AG20443 (cell line): ENCODE measurements around the gene ALK.

Experiments used
- DNase-seq: peaks from one replicate; pipeline ENCODE4 v3.0.0; 2012; ENCODE audit warnings: low spot score, mixed read lengths

ALK gene

DNA sequence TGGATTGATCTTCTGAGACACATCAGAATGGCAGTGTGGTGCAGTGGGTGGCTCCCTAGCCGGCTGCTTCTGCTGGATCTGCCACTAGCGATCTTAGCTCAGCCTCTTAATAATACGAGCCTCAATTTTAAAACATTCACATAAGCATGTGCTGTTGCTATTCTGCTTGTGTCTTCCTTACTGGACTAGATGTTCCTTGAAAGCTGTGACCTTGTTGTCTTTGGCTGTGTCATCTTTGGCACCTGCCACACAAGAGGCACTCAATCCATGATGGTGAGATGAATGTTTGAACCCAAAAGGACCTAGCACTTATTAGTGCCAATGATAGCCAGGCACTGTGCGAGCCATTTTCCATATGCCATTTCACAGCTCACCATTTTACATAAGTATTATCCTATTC lies 393.0 kb downstream of the ALK start:
- no peak for DNase-seq

DNA sequence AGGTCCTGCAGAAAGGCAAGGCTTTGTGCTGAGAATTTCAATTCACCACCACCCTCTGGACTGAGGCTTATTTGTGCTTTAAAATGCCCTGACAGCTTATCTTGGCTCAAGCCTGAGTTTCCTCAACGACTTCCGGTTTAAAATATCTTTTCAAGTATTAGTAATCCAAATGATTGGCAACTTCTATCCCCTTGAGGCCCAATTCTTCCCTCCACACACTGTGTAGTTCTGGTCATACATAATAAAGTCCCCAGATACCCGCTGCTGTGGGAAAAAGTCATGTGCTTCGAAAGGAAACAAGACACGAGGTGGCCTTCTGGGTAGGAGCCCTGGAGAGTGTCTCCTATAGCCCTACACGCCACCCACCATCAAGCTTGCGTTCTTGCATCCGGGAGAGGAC lies 393.4 kb downstream of the ALK start:
- DNase-seq, result no peak

GRCh38 chr2:29526587-29527586 lies 394.5 kb downstream of the ALK start:
- no peak for DNase-seq

DNA sequence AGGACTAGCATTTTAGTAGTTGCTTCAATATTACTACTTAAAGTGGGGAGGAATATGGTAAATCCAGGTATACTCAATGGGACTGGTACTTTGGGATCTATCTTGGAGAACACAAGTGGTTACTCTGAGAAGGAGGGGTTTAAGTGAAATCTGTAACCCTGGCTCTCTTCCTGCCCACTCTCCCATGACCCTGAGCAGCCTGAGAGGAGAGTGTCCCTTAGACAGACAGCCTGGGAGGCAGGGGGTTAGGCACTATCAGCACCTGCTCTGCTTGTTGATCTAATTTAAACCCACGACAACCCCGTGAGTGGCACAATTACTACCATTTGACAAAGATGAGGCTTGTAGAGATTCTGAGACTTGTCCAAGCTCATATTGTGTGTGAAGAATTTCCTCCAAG lies 395.5 kb downstream of the ALK start:
- no peak for DNase-seq

- no peak for DNase-seq
Observed at GRCh38 chr2:29524652-29525051, 396.7 kb downstream of the ALK start.

- DNase-seq, result peak; percentile 17
Observed at GRCh38 chr2:29522951-29523669, 398.3 kb downstream of the ALK start.

DNA sequence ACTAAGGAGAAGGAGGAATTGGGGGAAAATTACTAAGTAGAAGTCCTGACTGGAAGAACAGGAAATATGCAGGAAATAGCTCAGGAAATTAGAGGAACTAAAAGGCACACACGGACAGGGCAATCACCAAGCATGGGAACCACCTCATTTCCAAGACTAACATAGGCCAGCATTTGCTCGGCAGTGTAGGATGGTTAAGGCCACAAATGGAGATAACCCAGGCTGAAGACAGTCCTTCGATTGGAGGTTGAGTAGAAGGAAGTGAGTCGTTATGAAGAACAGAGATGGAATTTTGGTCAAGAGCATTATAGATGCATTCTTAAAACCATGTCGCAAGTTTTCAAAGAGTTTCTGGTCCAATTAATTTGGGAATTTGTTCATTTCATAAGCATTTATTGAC lies 401.4 kb downstream of the ALK start:
- peak; percentile 42 for DNase-seq

GRCh38 chr2:29519338-29519925 lies 402.0 kb downstream of the ALK start:
- peak; percentile 74 for DNase-seq

GRCh38 chr2:29518646-29519337 lies 402.6 kb downstream of the ALK start:
- no peak for DNase-seq

DNA sequence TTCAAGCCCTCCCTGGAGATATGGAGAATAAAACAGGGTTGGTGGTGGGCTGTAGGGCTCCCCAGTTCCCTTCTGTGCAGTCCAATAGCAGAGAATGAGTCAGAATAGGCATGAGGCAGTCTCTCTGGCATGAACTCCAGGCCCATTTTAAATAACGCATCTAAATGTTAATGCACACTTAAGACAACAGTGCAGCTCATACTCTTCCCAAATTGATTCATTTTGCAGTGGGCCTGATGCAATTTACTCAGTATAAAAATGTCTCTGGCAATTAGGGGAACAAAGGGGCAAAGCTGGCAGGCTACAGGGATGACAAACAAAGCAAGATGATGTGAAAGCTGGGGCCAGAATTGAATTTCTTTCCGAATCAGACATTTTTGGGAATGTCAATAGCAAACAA lies 403.4 kb downstream of the ALK start:
- DNase-seq, result no peak

DNA sequence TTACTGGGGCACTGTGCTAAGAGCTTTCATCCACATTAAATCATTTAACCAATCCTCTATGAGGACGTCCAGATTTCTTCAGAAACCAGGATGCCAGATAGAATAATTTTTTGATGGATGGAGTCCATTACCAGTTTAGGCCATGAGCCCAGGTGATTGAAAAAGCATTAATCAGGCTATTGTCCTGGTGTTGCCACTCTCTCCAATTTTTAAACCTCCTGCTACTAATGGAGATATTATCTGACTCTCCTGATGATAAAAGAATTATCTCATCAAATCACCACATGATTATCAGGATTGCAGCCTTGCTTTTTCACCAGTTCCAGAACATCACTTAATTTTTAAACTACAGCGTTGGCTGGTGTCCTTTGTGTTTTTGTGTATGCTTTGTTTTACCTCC lies 404.0 kb downstream of the ALK start:
- DNase-seq, result no peak

- DNase-seq, result no peak
Observed at GRCh38 chr2:29516767-29517166, 404.6 kb downstream of the ALK start.

- DNase-seq, result no peak
Observed at GRCh38 chr2:29509878-29510277, 411.5 kb downstream of the ALK start.

DNA sequence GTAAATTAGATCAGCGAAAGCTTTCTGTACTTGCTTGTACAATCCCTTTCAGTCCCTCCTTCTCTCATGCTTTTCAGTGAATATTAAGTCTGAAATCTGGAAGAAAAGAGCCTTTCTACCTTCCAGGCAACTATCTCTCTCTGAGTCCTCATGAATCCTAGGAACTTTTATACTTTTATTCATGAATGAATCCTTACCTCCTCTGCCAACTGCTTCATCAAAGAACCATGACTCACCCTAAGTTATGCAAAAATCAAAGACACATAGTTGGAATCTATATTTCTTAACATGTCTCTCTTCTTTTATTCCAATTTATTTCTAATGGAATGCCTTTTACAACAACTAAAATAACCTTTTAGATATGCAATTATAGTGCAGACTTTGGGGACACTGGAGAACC lies 412.0 kb downstream of the ALK start:
- no peak for DNase-seq

DNA sequence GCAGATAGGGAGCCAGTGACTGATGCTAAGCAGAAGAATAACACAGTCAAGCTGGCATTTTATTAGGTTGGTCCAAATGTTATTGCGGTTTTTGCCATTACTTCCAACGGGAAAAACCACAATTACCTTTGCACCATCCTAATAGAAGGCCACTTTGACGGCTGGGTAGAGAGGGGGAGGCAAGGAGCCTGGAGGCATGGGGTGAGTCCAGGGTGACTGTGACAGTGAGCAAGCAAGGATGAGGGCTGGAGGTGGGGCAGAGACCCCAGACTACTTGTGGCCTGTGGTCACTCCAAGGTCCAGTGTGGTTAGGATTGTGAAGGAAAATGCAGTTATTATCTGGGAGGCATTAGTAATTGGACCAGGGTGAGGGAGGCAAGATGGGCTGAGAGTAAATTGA lies 416.6 kb downstream of the ALK start:
- no peak for DNase-seq

DNA sequence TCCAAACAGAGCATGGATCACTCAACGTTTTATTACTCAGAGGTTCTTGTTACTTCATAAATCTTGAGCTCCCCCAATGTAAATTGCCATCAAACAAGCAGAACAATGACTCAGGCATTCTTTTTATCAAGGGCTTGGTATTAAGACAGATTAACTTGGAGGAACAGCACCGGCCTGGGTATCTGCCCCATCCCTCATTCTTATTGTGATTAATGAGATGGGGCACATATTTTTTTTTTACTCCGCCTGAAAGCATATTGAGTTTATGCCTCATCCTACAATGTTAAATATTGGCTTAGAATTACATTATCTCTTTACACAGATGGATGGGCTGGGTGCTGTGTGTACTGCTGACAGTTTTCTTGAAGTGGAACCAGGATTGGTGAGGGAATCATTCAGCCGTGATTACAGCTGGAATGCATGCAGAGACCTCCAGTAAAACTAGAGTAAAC lies 418.9 kb downstream of the ALK start:
- no peak for DNase-seq

DNA sequence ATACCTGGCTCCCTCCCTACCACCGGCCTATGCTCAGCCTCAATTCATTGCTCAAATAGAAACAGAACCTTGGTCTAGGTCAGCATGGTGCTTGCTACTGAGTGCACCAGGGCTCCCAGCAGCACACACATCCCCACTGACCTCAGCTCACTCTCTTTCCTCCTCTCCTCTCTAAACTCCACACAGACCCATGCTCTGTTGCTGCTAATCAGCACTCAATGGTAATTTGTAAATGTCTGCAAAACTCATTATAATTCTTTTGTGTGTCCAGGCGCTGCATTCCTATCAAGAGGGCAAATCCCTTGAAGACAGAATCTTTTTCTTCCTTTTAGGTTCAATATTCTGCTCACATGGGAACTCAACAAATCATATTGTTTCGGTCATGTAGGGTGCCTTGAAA lies 424.0 kb downstream of the ALK start:
- DNase-seq, result no peak

DNA sequence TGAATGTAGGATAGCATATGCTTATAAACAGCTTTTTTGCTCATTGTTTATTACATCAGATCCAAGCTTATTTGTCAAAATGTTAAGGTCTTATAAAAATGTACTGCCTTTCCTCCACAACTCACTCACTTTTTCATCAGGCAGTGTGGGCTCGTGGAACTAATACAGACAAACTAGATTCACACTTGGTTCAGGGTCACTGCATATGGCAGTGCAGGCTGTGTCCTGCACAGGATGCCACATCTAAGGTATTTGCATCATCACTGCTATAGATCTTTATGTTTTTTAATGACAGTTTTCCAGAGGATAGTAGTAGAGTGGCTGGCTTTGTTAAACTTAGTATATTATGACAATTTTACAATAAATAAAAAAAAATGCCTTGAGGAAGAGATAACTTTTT lies 425.2 kb downstream of the ALK start:
- DNase-seq, result no peak

DNA sequence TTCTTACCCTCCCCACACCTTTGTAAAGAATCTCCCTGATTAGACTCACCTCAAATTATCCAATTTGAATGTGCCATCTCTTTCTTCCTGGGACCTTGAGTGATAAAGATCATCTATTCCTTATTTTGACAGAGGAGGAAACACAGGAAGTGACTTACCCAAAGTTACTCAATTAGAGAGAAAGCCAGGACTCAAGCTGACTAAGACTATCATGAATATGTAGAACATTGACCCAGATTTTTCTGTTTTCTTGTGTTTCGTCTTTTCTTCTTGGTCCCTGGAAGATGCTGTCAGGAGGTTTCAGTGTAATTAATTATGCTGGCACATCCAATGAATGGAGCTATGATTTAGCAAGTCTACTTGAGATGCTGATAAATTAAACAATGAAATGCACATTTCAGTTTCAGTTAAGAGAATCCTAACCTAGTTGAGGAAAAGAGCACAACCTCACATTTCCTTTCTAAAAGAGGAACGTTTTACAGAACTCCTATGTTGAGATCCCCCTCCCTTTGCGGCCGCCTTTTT lies 425.8 kb downstream of the ALK start:
- no peak for DNase-seq

DNA sequence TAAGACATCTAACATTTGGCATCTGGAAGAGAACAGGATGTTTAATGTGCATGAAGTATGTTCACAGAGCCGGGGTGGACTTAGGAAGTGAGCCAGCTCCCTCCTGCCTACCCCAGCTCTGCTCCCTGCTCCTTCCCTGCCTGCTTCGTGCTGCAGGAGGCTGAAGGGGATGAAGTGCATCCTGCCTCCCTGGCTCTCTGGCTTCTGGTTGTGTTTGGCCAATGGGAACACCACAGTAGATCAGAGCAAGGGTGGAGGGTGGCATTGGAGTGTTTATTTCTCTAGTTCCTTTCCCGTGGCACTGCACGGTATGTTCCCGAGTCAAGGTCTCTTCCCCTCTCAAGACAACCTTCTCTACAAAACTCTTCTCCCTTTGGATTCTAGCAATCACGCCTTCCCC lies 426.3 kb downstream of the ALK start:
- no peak for DNase-seq

GRCh38 chr2:29492701-29493100 lies 428.7 kb downstream of the ALK start:
- DNase-seq, result no peak

DNA sequence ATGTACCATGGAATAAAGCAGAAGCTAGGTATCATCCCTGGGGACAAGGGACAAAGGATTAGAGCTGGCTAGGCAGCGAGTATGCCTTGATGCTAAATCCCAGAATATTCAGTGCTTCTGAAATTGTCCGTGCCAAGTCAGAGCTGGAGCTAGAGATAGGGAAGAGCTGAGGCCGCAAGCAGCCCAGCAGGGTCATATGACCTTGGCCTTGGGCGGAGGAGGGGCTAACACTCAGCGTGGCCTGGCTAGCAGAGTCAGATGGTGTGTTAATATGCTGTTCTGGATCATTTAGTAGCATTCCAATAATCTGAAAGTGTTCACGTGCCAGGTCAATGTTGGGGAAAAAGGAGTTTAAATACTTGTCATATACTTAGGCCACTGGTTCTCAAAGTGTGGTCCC lies 431.3 kb downstream of the ALK start:
- DNase-seq, result no peak
